Measurements from ENCODE around the gene CASZ1. TPM values are rescaled to one million over a fixed set of nuclear protein-coding genes. Genes with fewer than 3 reads are reported as not detected.

The CASZ1 gene
- total RNA-seq, 1 experiment from 2014 or later, result 3.9 TPM

DNA sequence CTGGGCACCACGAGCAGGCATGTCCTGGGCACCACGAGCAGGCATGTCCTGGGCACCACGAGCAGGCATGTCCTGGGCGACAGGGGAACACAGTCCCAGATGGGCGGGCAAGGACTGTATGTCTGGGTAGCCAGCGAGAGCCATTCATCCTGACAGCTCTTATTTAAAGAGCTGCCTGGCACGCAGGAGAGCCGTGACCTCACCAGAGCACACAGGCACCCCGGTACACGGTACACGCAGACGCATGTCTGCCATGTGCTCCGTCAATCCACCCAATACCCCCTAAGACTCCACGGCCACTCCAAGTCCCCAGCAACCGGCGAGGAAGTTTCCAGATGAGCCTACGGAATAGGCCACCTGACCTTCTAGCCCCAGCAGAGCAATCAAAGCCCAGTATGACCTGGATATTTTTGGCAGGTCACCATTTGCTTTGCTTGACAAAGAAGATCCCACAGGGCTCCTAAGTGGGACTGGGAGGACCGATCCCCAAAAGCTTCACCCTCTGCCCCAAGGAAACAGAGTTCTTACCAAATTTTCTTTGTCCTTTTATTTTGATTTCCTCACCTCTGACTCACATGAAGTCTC lies 51.7 kb downstream of the CASZ1 start:
- Histone ChIP-seq H3K18ac (ENCODE audit: insufficient read length, low read depth, low read length) (no peak overlapping the region), H3K27ac (ENCODE audit: insufficient read length, low read depth, low read length) (no peak overlapping the region), H2BK5ac (ENCODE audit: insufficient read length, low read length) (no peak overlapping the region), H3K4me1 (ENCODE audit: insufficient read depth, low read length) (no peaks in the 10 kb centered on the region), H2AK5ac (ENCODE audit: insufficient read length, low read length) (no peak overlapping the region), H3K23ac (ENCODE audit: insufficient read length, low read depth, low read length) (no peak overlapping the region), H3K23me2 (ENCODE audit: insufficient read length, low read depth, low read length, poor library complexity, severe bottlenecking) (no peaks in the 10 kb centered on the region), H3K79me2 (ENCODE audit: insufficient read depth, low read length) (no peaks in the 10 kb centered on the region), H4K5ac (ENCODE audit: insufficient read length, low read depth, low read length) (no peak overlapping the region), H3K79me1 (ENCODE audit: insufficient read depth, low read depth, low read length, poor library complexity, severe bottlenecking) (no peaks in the 10 kb centered on the region), H3K27me3 (ENCODE audit: insufficient read depth, low read length) (no peaks in the 10 kb centered on the region), H3T11ph (ENCODE audit: low read length) (no peak overlapping the region), H3K56ac (ENCODE audit: insufficient read length, low read depth, low read length) (no peak overlapping the region), H2BK120ac (ENCODE audit: low read depth, low read length, poor library complexity, severe bottlenecking) (no peak overlapping the region), H3K4ac (ENCODE audit: low read depth, low read length) (no peak overlapping the region), H3K4me2 (ENCODE audit: insufficient read depth, insufficient read length, low read length) (no peak overlapping the region), H3K9ac (ENCODE audit: extremely low read depth, insufficient read length, low read length) (no peak overlapping the region), H2BK15ac (ENCODE audit: low read depth, low read length) (no peak overlapping the region), H4K20me1 (ENCODE audit: control insufficient read depth, insufficient read depth, insufficient read length) (no peaks in the 10 kb centered on the region), H4K91ac (ENCODE audit: insufficient read length, low read depth, low read length) (no peak overlapping the region), H3K9me3 (ENCODE audit: control insufficient read depth, low read depth, low read length) (no peaks in the 10 kb centered on the region), H2AFZ (ENCODE audit: low read length) (no peak overlapping the region), H4K8ac (replicated peaks; ENCODE audit: insufficient read length, low read depth, low read length) (no peak overlapping the region), H3K14ac (ENCODE audit: insufficient read depth, low read length) (no peak overlapping the region; the same call in 1 of the 2 replicates), H2BK20ac (ENCODE audit: low read depth, low read length, poor library complexity, severe bottlenecking) (no peak overlapping the region), H2BK12ac (ENCODE audit: insufficient read length, low read depth, low read length) (no peak overlapping the region)
- Mint-ChIP-seq H3K4me1 (peaks cover 14 to 21% of the 10 kb centered on the region in 2 experiments; a peak in 3 of 4 replicates), H3K27me3 (ENCODE audit: low read depth) (no peaks in the 10 kb centered on the region; the same call in 1 of the 2 replicates), H3K9me3 (no peaks in the 10 kb centered on the region), H3K4me3 (no peak overlapping the region), H3K27ac (no peak overlapping the region), H3K36me3 (ENCODE audit: insufficient read depth in 1 of 3, low read depth in 3 of 3) (no peaks in the 10 kb centered on the region)
- DNase-seq, result no peak
- WGBS (ENCODE audit: extremely low coverage, insufficient read length, low lambda C conversion rate), result no CpG with 5 or more reads among the region's 18 CpGs
- TF ChIP-seq, protein P1, sequence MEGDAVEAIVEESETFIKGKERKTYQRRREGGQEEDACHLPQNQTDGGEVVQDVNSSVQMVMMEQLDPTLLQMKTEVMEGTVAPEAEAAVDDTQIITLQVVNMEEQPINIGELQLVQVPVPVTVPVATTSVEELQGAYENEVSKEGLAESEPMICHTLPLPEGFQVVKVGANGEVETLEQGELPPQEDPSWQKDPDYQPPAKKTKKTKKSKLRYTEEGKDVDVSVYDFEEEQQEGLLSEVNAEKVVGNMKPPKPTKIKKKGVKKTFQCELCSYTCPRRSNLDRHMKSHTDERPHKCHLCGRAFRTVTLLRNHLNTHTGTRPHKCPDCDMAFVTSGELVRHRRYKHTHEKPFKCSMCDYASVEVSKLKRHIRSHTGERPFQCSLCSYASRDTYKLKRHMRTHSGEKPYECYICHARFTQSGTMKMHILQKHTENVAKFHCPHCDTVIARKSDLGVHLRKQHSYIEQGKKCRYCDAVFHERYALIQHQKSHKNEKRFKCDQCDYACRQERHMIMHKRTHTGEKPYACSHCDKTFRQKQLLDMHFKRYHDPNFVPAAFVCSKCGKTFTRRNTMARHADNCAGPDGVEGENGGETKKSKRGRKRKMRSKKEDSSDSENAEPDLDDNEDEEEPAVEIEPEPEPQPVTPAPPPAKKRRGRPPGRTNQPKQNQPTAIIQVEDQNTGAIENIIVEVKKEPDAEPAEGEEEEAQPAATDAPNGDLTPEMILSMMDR (conservative IDR thresholded peaks at IDR 0.05), result no peak

Measured in H9 (cell line).